Esophagus muscularis mucosa (tissue), 4 donors: ENCODE results near the gene MYB. TPM values are rescaled to one million over a fixed set of nuclear protein-coding genes. Genes with fewer than 3 reads are reported as not detected.

Experiments
- DNase-seq: peaks from one replicate; pipeline ENCODE4 v3.0.0-alpha.2; 2017; ENCODE audit errors: extremely low spot score
- H3K27ac ChIP-seq, 4 donors: fragments of 200-600 bp; sonication (generic); replicated peaks in 1 of 4; 1 replicate in 3 of 4; 2 replicates in 1 of 4; pipeline ENCODE4 v1.5.1; 2016 to 2019; ENCODE audit warnings: mild to moderate bottlenecking in 1 of 4
- H3K27me3 ChIP-seq, 4 donors: fragments of 200-600 bp; sonication (generic); one replicate each; pipeline versions ENCODE4 v1.5.1 to v1.6.0; 2016 to 2019
- H3K36me3 ChIP-seq, 4 donors: fragments of 200-600 bp; sonication (generic); one replicate each; pipeline ENCODE4 v1.5.1; 2016 to 2019
- H3K4me1 ChIP-seq, 4 donors: fragments of 200-600 bp; sonication (generic); one replicate each; pipeline ENCODE4 v1.5.1; 2016 to 2019
- H3K4me3 ChIP-seq, 4 donors: fragments of 200-600 bp; sonication (generic); 1 replicate in 2 of 4; 2 replicates in 2 of 4; pipeline ENCODE4 v1.5.1; 2016 to 2019; ENCODE audit warnings: mild to moderate bottlenecking in 4 of 4, moderate library complexity in 1 of 4
- H3K9me3 ChIP-seq, 4 donors: fragments of 200-600 bp; sonication (generic); 1 replicate in 3 of 4; 2 replicates in 1 of 4; pipeline ENCODE4 v1.5.1; 2016 to 2019
- CTCF ChIP-seq, 3 experiments: fragments of 200-600 bp in 2 of 3; fragments of 450-650 bp in 1 of 3; sonication (generic) in 2 of 3; IDR thresholded peaks; one replicate each; pipeline ENCODE4 v1.5.1; 2017 to 2019; ENCODE audit warnings: antibody characterized with exemption in 3 of 3, mild to moderate bottlenecking in 2 of 3, moderate library complexity in 1 of 3
- EP300 ChIP-seq: sonication (generic); formaldehyde crosslinking; IDR thresholded peaks from one replicate; pipeline ENCODE4 v1.6.1; 2017; ENCODE audit warnings: antibody characterized with exemption
- POLR2A ChIP-seq: fragments of 450-650 bp; IDR thresholded peaks from one replicate; pipeline ENCODE4 v1.6.1; 2017; ENCODE audit warnings: antibody characterized with exemption, moderate library complexity, mild to moderate bottlenecking, low read depth
- POLR2AphosphoS5 ChIP-seq, 2 donors: sonication (generic); formaldehyde crosslinking; IDR thresholded peaks; one replicate each; pipeline ENCODE4 v1.6.1; 2017; ENCODE audit warnings: antibody characterized with exemption in 2 of 2
- WGBS: methylation state at CpG from one replicate; pipeline ENCODE4 v1.1.5; 2018; 5-methylcytosine and 5-hydroxymethylcytosine counted together
- intact Hi-C: fragments of 100-400 bp; cut with DNase I; formaldehyde crosslinking; loops from one replicate; pipeline ENCODE4 v1.15.1; 2023
- small RNA-seq, 3 donors: library from RNA; depleted of rRNA; stranded (forward); fragments of <200 nt; gene quantifications; one replicate each; pipeline ENCODE3, GENCODE V24; 2016
- total RNA-seq, 4 donors: library from RNA; depleted of rRNA; stranded (reverse); fragments of >200 nt; gene quantifications; one replicate each; pipeline versions ENCODE4 v1.1.0 to v1.2.1, GENCODE V29; 2016

The MYB gene
- total RNA-seq, 4 donors from 2014 or later: 0.29 to 0.83 (median 0.50) TPM

GRCh38 chr6:135266675-135267074, 85.6 kb downstream of the MYB start:
- Histone ChIP-seq H3K4me1 (no peaks in the 10 kb centered on the region), H3K27me3 (no peaks in the 10 kb centered on the region), H3K27ac (no peak overlapping the region), H3K9me3 (no peaks in the 10 kb centered on the region), H3K36me3 (no peaks in the 10 kb centered on the region), H3K4me3 (no peak overlapping the region)
- TF ChIP-seq POLR2AphosphoS5 (IDR thresholded peaks at IDR 0.05): no peak
- no peak for TF ChIP-seq EP300
- TF ChIP-seq POLR2A: no peak
- no peak for TF ChIP-seq CTCF (IDR thresholded peaks at IDR 0.05)
- intact Hi-C loops: no loop called here
- WGBS: 84% methylated on average over 8 of the region's 8 CpGs
- DNase-seq: no peak

- Histone ChIP-seq H3K4me1 (no peaks in the 10 kb centered on the region), H3K27me3 (no peaks in the 10 kb centered on the region)
- intact Hi-C loops: no loop called here
Measured at GRCh38 chr6:135267085-135267484, 86.0 kb downstream of the MYB start.

GRCh38 chr6:135268263-135268662, 87.2 kb downstream of the MYB start:
- intact Hi-C loops: no loop called here
- WGBS: 95% methylated on average over 2 of the region's 3 CpGs
- TF ChIP-seq CTCF (IDR thresholded peaks at IDR 0.05): no peak
- TF ChIP-seq POLR2AphosphoS5 (IDR thresholded peaks at IDR 0.05): no peak
- no peak for TF ChIP-seq EP300
- no peak for TF ChIP-seq POLR2A
- DNase-seq: no peak
- Histone ChIP-seq H3K4me3 (no peak overlapping the region), H3K9me3 (no peaks in the 10 kb centered on the region), H3K4me1 (no peaks in the 10 kb centered on the region), H3K27ac (no peak overlapping the region), H3K27me3 (no peaks in the 10 kb centered on the region), H3K36me3 (no peaks in the 10 kb centered on the region)

More at GRCh38 chr6:135267085-135267484, 86.0 kb downstream of the MYB start:
- no peak for TF ChIP-seq CTCF (IDR thresholded peaks at IDR 0.05)
- no peak for TF ChIP-seq EP300
- TF ChIP-seq POLR2AphosphoS5 (IDR thresholded peaks at IDR 0.05): no peak
- TF ChIP-seq POLR2A: no peak
- H3K4me3 ChIP-seq: no peak overlapping the region
- no peaks in the 10 kb centered on the region for H3K9me3 ChIP-seq
- no peak overlapping the region for H3K27ac ChIP-seq
- H3K36me3 ChIP-seq: no peaks in the 10 kb centered on the region
- DNase-seq: no peak
- WGBS: 85% methylated on average over 2 of the region's 2 CpGs

GRCh38 chr6:135268740-135269139, 87.6 kb downstream of the MYB start:
- TF ChIP-seq POLR2AphosphoS5 (IDR thresholded peaks at IDR 0.05): no peak
- no peak for DNase-seq
- Histone ChIP-seq H3K36me3 (no peaks in the 10 kb centered on the region), H3K27ac (no peak overlapping the region), H3K9me3 (no peaks in the 10 kb centered on the region), H3K4me3 (no peak overlapping the region), H3K27me3 (peaks cover 0 to 4% (median 0%) of the 10 kb centered on the region in 4 donors), H3K4me1 (no peaks in the 10 kb centered on the region)
- intact Hi-C loops: no loop called here
- WGBS: 93% methylated on average over 3 of the region's 3 CpGs

Small RNA genes lying within 50 kb of the gene (small RNA-seq; reads per million reads assigned to genes)
- 0 reads per million in 3 donors for gene MIR548A2

Other genes starting within 250 kb of the MYB start
- gene ALDH8A1, start 231.2 kb upstream of the MYB start, total RNA-seq: 1 to 10 TPM; 1.2 to 5.0 (median 2.0) TPM
- gene HBS1L, start 126.5 kb upstream of the MYB start, total RNA-seq: 10 to 100 TPM; 52.0 to 81.4 (median 58.2) TPM